ENCODE data around the gene ACTN2.
"Not testable (repeated sequence)": the region's sequence is repeated elsewhere in the genome, so short reads cannot be mapped to it uniquely, and the experiment has no call there.

GRCh38 chr1:236668909-236669308, 17.4 kb upstream of the ACTN2 start:
- TF ChIP-seq, protein P1, sequence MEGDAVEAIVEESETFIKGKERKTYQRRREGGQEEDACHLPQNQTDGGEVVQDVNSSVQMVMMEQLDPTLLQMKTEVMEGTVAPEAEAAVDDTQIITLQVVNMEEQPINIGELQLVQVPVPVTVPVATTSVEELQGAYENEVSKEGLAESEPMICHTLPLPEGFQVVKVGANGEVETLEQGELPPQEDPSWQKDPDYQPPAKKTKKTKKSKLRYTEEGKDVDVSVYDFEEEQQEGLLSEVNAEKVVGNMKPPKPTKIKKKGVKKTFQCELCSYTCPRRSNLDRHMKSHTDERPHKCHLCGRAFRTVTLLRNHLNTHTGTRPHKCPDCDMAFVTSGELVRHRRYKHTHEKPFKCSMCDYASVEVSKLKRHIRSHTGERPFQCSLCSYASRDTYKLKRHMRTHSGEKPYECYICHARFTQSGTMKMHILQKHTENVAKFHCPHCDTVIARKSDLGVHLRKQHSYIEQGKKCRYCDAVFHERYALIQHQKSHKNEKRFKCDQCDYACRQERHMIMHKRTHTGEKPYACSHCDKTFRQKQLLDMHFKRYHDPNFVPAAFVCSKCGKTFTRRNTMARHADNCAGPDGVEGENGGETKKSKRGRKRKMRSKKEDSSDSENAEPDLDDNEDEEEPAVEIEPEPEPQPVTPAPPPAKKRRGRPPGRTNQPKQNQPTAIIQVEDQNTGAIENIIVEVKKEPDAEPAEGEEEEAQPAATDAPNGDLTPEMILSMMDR (IDR thresholded peaks at IDR 0.05): not testable (repeated sequence)
- not testable (repeated sequence) for TF ChIP-seq POLR2A (IDR thresholded peaks at IDR 0.05)
